ENCODE results near the gene RPUSD3.

The RPUSD3 gene

DNA sequence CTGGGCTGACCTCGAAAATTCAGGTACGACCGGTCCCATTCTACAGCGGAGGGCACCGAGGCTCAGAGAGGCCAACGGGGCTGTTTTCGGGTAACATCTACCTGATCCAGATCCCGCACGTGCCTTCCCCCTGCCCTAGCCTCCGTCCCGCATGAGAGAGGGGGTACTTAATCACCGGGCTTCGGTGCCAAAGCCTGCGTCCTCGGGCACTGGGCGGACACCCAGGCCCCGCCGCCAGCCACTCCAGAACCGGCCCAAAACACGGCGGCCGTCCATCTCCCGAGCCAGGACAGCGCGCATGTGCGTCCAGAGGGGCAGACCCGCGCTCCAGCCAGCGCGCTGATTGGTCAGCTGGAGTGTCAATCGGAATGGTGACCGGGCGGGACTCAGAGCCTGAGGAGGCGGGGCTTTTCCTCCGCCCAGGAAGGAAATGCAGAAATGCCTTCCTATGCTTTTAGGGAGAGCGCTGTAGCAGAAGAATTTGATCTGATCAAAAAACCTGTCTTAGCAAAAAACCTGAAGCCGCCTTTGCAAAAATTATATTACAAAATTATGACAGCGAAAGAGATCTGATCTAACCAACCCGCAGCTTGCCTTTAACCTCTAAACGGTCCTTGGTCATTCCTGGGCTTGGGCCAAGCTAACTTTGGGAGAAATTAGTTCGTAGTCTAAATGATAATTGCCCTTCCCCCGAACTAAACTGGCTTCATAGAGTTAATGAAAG is at the start of gene RPUSD3:
Gene RPUSD3 (minus strand): TSS at position 294 of the 724 bp plus-strand sequence. CDS start 18 bp downstream, at position 276.
- peak within 1 kb of the TSS; percentile 92 for H3K4me3 ChIP-seq (ENCODE audit: low read depth, low read length)
- no peak for TF ChIP-seq CTCF (IDR thresholded peaks at IDR 0.05; ENCODE audit: low read depth, low read length)

- H3K4me3 ChIP-seq (ENCODE audit: low read depth, low read length): peak overlapping the region; percentile 91
- no peak for TF ChIP-seq CTCF (IDR thresholded peaks at IDR 0.05; ENCODE audit: low read depth, low read length)
Measured at GRCh38 chr3:9891072-9891622, 47.3 kb upstream of the RPUSD3 start.

DNA sequence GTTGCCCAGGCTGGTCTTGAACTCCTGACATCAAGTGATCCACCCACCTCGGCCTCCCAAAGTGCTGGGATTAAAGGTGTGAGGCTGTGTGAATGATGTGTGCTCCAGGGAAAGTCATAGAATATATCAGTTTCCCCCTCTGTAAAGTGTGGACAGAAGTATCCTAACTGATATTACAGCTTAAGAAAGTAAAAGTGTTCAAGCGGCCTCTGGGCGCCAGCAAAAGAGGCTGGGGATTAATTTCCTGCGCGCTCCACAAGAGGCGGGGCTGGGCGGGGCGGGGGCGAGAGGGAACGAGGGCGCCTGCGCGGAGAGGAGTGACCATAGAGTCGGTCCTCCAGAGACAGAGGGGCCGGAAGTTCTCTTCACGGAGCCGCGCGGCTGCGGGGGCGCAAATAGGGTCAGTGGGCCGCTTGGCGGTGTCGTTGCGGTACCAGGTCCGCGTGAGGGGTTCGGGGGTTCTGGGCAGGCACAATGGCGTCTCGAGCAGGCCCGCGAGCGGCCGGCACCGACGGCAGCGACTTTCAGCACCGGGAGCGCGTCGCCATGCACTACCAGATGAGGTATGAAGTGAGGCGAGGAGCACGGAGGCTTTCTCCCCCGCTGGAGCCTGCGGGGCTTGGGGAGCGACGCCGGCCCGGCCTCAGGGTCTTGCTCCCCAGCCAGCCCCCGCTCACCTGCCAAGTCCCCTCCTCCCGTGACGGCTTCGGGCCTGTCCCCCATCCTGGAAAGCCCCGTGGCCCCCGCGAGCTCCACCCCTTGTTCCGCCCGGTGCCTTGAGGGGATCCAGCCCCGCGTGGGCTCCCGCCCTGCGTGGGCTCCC is 46.7 kb upstream of the RPUSD3 start, which contains the start of gene JAGN1:
Gene JAGN1 (plus strand): TSS at position 362 of the 823 bp plus-strand sequence. CDS start 113 bp downstream, at position 475.
- no peak for TF ChIP-seq CTCF (IDR thresholded peaks at IDR 0.05; ENCODE audit: low read depth, low read length)
- H3K4me3 ChIP-seq (ENCODE audit: low read depth, low read length): peak within 1 kb of the TSS; percentile 91

GRCh38 chr3:9889405-9889804 is 45.6 kb upstream of the RPUSD3 start:
- no peak for TF ChIP-seq CTCF (IDR thresholded peaks at IDR 0.05; ENCODE audit: low read depth, low read length)
- H3K4me3 ChIP-seq (ENCODE audit: low read depth, low read length): no peak overlapping the region

GRCh38 chr3:9888540-9888939 is 44.7 kb upstream of the RPUSD3 start:
- no peak for TF ChIP-seq CTCF (IDR thresholded peaks at IDR 0.05; ENCODE audit: low read depth, low read length)
- no peak overlapping the region for H3K4me3 ChIP-seq (ENCODE audit: low read depth, low read length)

- no peak for TF ChIP-seq CTCF (IDR thresholded peaks at IDR 0.05; ENCODE audit: low read depth, low read length)
- no peak overlapping the region for H3K4me3 ChIP-seq (ENCODE audit: low read depth, low read length)
Measured at GRCh38 chr3:9887480-9887879, 43.7 kb upstream of the RPUSD3 start.
